HepG2 (cell line): Measurements from ENCODE around the gene NDUFB5. TPM values are rescaled to one million over a fixed set of nuclear protein-coding genes. Genes with fewer than 3 reads are reported as not detected.
A peak's percentile ranks its signal among the peaks of the same experiment; 100 is the strongest.

ENCODE experiments used
- ATF5 ChIP-seq: sonication (generic); formaldehyde crosslinking; IDR thresholded peaks from 2 replicates; pipeline ENCODE4 v1.4.0; 2020; ENCODE audit warnings: mild to moderate bottlenecking, low read depth, missing genetic modification reagents
- CBFB ChIP-seq: sonication (generic); formaldehyde crosslinking; IDR thresholded peaks from 2 replicates; pipeline ENCODE4 v1.4.0; 2020; ENCODE audit warnings: missing genetic modification reagents
- CBX2 ChIP-seq, 2 experiments: fragments of 200-600 bp in 1 of 2; sonication (generic); formaldehyde crosslinking in 1 of 2; IDR thresholded peaks; 2 replicates each; pipeline versions ENCODE4 v1.7.0 to v1.8.1; 2018 to 2022; ENCODE audit warnings: low read depth in 2 of 2, low read length in 1 of 2, mild to moderate bottlenecking in 1 of 2, missing genetic modification reagents in 1 of 2
- EP300 ChIP-seq, 3 experiments: sonication (generic) in 1 of 3; formaldehyde crosslinking in 1 of 3; IDR thresholded peaks; 2 replicates each; pipeline versions ENCODE4 v1.5.1 to v1.6.1; 2011 to 2020; ENCODE audit warnings: low read depth in 2 of 3, low read length in 2 of 3, borderline replicate concordance in 1 of 3, improper control_type of control experiment in 1 of 3, mild to moderate bottlenecking in 1 of 3, missing genetic modification reagents in 1 of 3, moderate library complexity in 1 of 3
- ETV5 ChIP-seq: IDR thresholded peaks from 2 replicates; pipeline ENCODE4 v1.6.1; 2018; ENCODE audit warnings: missing biosample characterization, missing genetic modification reagents, inconsistent platforms, borderline replicate concordance
- HES4 ChIP-seq: sonication (generic); formaldehyde crosslinking; IDR thresholded peaks from 2 replicates; pipeline ENCODE4 v1.9.0; 2021; ENCODE audit warnings: mild to moderate bottlenecking, missing genetic modification reagents, borderline replicate concordance
- KDM5A ChIP-seq: fragments of 200-600 bp; sonication (generic); IDR thresholded peaks from 2 replicates; pipeline ENCODE4 v1.7.0; 2018; ENCODE audit warnings: antibody characterized with exemption, mild to moderate bottlenecking, low read length, borderline replicate concordance
- MED8 ChIP-seq: sonication (generic); formaldehyde crosslinking; IDR thresholded peaks from 2 replicates; pipeline ENCODE4 v1.8.1; 2023; ENCODE audit warnings: mild to moderate bottlenecking, missing genetic modification reagents; ENCODE audit not compliant: insufficient replicate concordance
- PAWR ChIP-seq: sonication (generic); formaldehyde crosslinking; IDR thresholded peaks from 2 replicates; pipeline ENCODE4 v1.4.0; 2020; ENCODE audit warnings: missing genetic modification reagents, mild to moderate bottlenecking, borderline replicate concordance
- SMARCE1 ChIP-seq: fragments of 450-650 bp; IDR thresholded peaks from 2 replicates; pipeline ENCODE4 v1.6.1; 2017; ENCODE audit warnings: borderline replicate concordance
- SP5 ChIP-seq: IDR thresholded peaks from 2 replicates; pipeline ENCODE4 v1.6.1; 2016; ENCODE audit warnings: low read depth, borderline replicate concordance
- ZNF235 ChIP-seq: sonication (generic); formaldehyde crosslinking; IDR thresholded peaks from 2 replicates; pipeline ENCODE4 v1.8.1; 2023; ENCODE audit warnings: mild to moderate bottlenecking, missing genetic modification reagents, borderline replicate concordance
- ZNF256 ChIP-seq: sonication (generic); formaldehyde crosslinking; conservative IDR thresholded peaks from 2 replicates; pipeline ENCODE4 v1.4.0; 2020; ENCODE audit warnings: missing genetic modification reagents
- ZNF451 ChIP-seq: sonication (generic); formaldehyde crosslinking; IDR thresholded peaks from 2 replicates; pipeline ENCODE4 v1.5.0; 2020; ENCODE audit warnings: mild to moderate bottlenecking, missing genetic modification reagents
- ZNF510 ChIP-seq: sonication (generic); formaldehyde crosslinking; IDR thresholded peaks from 2 replicates; pipeline ENCODE4 v1.4.0; 2020; ENCODE audit warnings: low read depth, mild to moderate bottlenecking, missing genetic modification reagents
- ZNF567 ChIP-seq: sonication (generic); formaldehyde crosslinking; IDR thresholded peaks from 2 replicates; pipeline ENCODE4 v1.8.1; 2023; ENCODE audit warnings: mild to moderate bottlenecking, missing genetic modification reagents, borderline replicate concordance
- ZNF607 ChIP-seq: sonication (generic); formaldehyde crosslinking; IDR thresholded peaks from 2 replicates; pipeline ENCODE4 v1.5.1; 2020; ENCODE audit warnings: missing genetic modification reagents, mild to moderate bottlenecking, borderline replicate concordance
- ZNF670 ChIP-seq: sonication (generic); formaldehyde crosslinking; IDR thresholded peaks from 2 replicates; pipeline ENCODE4 v1.8.0; 2022; ENCODE audit warnings: mild to moderate bottlenecking, missing genetic modification reagents, borderline replicate concordance
- ZNF773 ChIP-seq: sonication (generic); formaldehyde crosslinking; IDR thresholded peaks from 2 replicates; pipeline ENCODE4 v1.4.0; 2020; ENCODE audit warnings: missing genetic modification reagents, borderline replicate concordance
- polyA plus RNA-seq, 8 experiments: library from polyadenylated mRNA; depleted of rRNA in 3 of 8; stranded (reverse) in 7 of 8; unstranded in 1 of 8; fragments of >200 nt; fragmentation: Illumina TruSeq in 4 of 8; extraction: Trizol in 4 of 8; gene quantifications; 2 replicates each; pipeline versions ENCODE4 v1.2.1 to v1.2.3, GENCODE V29; 2011 to 2016; ENCODE audit warnings: low read depth in 4 of 8, missing spikeins in 1 of 8, mixed read lengths in 1 of 8; ENCODE audit not compliant: insufficient read depth in 1 of 8
- total RNA-seq, 5 experiments: library from RNA; depleted of rRNA; stranded (reverse); fragments of >200 nt; fragmentation: Illumina TruSeq; extraction: Trizol; gene quantifications; 2 replicates each; pipeline ENCODE4 v1.2.3, GENCODE V29; 2016; ENCODE audit warnings: low read depth in 1 of 5
- TF ChIP-seq, protein P1 (sequence below): sonication (generic); formaldehyde crosslinking; IDR thresholded peaks from 2 replicates; pipeline ENCODE4 v1.4.0; 2020; ENCODE audit warnings: missing genetic modification reagents

The NDUFB5 gene
- total and polyA plus RNA-seq, 2 of the 13 experiments (the other 11 are each of a cell fraction or from before 2014, with no cell fraction given): 43.3 to 120 TPM

DNA sequence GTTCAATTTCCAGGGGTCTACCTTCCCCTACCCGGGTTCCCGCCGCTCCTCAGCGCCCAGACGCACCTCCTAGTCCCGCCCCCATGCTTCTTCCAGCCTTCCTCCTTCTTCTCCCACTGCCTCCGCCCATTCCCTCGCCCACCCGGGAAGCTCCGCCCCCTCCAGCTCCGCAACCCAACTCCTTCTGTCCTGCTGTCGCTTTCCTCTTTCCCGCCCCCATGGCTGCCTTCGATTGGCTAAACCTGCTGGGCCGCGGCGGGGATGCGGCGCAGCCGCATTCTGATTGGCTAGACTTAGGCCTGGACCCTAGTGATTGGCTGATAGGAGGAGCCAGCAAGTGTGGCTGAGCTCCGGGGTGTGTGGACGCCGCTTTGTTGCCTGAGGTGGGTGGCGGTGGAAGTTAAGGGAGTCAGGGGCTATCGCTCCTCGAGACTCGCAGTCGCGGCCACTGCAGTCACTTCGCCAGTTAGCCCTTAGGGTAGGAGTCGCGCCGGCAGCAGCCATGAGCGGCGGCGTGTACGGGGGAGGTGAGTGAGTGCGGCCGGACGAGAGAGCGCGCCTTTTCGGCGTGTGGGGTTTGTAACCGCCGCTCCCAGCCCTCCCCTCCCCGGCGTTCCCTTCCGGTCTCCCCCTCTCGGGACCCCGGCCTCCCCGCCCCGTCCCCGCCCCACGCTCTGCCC lies 41.9 kb upstream of the NDUFB5 start, which contains the start of gene ACTL6A (continued):
- no peak for TF ChIP-seq ATF5 (CRISPR knock-in tag)
- 0 out of 2 replicates have a peak, but pooled peaks have one; percentile 18 for TF ChIP-seq ZNF607 (CRISPR knock-in tag)
- TF ChIP-seq MED8: no peak
- TF ChIP-seq ZNF256: no peak
- no peak for TF ChIP-seq SMARCE1
- TF ChIP-seq CBFB (CRISPR knock-in tag): 0 out of 2 replicates have a peak, but pooled peaks have one; percentile 14
- no peak for TF ChIP-seq PAWR
- TF ChIP-seq SP5: peak; percentile 74
- TF ChIP-seq EP300 (IDR thresholded peaks at IDR 0.05; ENCODE audit: low read depth in 2 of 2, low read length in 2 of 2): no peak
- no peak for TF ChIP-seq EP300 (CRISPR knock-in tag; IDR thresholded peaks at IDR 0.05; ENCODE audit: borderline replicate concordance)
- peak; percentile 80 for TF ChIP-seq ZNF451 (CRISPR knock-in tag)
- no peak for TF ChIP-seq HES4 (CRISPR knock-in tag)
- TF ChIP-seq ZNF510 (CRISPR knock-in tag): 0 out of 2 replicates have a peak, but pooled peaks have one; percentile 46
- no peak for TF ChIP-seq ZNF670 (CRISPR knock-in tag)
- TF ChIP-seq, protein P1, sequence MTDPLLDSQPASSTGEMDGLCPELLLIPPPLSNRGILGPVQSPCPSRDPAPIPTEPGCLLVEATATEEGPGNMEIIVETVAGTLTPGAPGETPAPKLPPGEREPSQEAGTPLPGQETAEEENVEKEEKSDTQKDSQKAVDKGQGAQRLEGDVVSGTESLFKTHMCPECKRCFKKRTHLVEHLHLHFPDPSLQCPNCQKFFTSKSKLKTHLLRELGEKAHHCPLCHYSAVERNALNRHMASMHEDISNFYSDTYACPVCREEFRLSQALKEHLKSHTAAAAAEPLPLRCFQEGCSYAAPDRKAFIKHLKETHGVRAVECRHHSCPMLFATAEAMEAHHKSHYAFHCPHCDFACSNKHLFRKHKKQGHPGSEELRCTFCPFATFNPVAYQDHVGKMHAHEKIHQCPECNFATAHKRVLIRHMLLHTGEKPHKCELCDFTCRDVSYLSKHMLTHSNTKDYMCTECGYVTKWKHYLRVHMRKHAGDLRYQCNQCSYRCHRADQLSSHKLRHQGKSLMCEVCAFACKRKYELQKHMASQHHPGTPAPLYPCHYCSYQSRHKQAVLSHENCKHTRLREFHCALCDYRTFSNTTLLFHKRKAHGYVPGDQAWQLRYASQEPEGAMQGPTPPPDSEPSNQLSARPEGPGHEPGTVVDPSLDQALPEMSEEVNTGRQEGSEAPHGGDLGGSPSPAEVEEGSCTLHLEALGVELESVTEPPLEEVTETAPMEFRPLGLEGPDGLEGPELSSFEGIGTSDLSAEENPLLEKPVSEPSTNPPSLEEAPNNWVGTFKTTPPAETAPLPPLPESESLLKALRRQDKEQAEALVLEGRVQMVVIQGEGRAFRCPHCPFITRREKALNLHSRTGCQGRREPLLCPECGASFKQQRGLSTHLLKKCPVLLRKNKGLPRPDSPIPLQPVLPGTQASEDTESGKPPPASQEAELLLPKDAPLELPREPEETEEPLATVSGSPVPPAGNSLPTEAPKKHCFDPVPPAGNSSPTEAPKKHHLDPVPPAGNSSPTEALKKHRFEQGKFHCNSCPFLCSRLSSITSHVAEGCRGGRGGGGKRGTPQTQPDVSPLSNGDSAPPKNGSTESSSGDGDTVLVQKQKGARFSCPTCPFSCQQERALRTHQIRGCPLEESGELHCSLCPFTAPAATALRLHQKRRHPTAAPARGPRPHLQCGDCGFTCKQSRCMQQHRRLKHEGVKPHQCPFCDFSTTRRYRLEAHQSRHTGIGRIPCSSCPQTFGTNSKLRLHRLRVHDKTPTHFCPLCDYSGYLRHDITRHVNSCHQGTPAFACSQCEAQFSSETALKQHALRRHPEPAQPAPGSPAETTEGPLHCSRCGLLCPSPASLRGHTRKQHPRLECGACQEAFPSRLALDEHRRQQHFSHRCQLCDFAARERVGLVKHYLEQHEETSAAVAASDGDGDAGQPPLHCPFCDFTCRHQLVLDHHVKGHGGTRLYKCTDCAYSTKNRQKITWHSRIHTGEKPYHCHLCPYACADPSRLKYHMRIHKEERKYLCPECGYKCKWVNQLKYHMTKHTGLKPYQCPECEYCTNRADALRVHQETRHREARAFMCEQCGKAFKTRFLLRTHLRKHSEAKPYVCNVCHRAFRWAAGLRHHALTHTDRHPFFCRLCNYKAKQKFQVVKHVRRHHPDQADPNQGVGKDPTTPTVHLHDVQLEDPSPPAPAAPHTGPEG (CRISPR knock-in tag): no peak
- no peak for TF ChIP-seq ZNF773 (CRISPR knock-in tag)
- peak; percentile 74 for TF ChIP-seq ETV5 (CRISPR knock-in tag)
- TF ChIP-seq CBX2 (IDR thresholded peaks at IDR 0.05; ENCODE audit: low read depth, low read length): no peak
- no peak for TF ChIP-seq CBX2 (CRISPR knock-in tag; IDR thresholded peaks at IDR 0.05; ENCODE audit: low read depth)
- TF ChIP-seq ZNF235 (CRISPR knock-in tag): no peak
- no peak for TF ChIP-seq ZNF567 (CRISPR knock-in tag)
- peak; percentile 22; the same call in 1 of the 2 replicates for TF ChIP-seq KDM5A
